Ovary (tissue), 9 donors: Measurements from ENCODE around the gene USP13. TPM values are rescaled to one million over a fixed set of nuclear protein-coding genes. Genes with fewer than 3 reads are reported as not detected.
"Not testable (repeated sequence)": the region's sequence is repeated elsewhere in the genome, so short reads cannot be mapped to it uniquely, and the experiment has no call there.

Source experiments
- DNase-seq, 5 donors: peaks; one replicate each; pipeline ENCODE4 v3.0.0-alpha.2; 2019 to 2020
- H3K27ac ChIP-seq, 2 donors: fragments of 200-600 bp; one replicate each; pipeline versions ENCODE4 v1.5.1 to v1.8.0; 2019 to 2022
- H3K27me3 ChIP-seq: fragments of 200-600 bp; one replicate; pipeline ENCODE4 v1.8.0; 2022
- H3K36me3 ChIP-seq: fragments of 200-600 bp; sonication (generic); one replicate; pipeline ENCODE4 v1.5.1; 2019
- H3K4me1 ChIP-seq: one replicate; pipeline ENCODE4 v1.8.1; 2013; ENCODE audit warnings: mild to moderate bottlenecking, moderate library complexity; ENCODE audit not compliant: insufficient read depth
- H3K4me3 ChIP-seq: fragments of 200-600 bp; sonication (generic); one replicate; pipeline ENCODE4 v1.5.1; 2017
- H3K9me3 ChIP-seq, 2 donors: fragments of 200-600 bp in 1 of 2; sonication (generic) in 1 of 2; one replicate each; pipeline versions ENCODE4 v1.5.1 to v1.8.1; 2013 to 2019; ENCODE audit warnings: mild to moderate bottlenecking in 1 of 2, moderate library complexity in 1 of 2
- EP300 ChIP-seq: sonication (generic); formaldehyde crosslinking; IDR thresholded peaks from one replicate; pipeline ENCODE4 v1.6.1; 2017; ENCODE audit warnings: antibody characterized with exemption
- POLR2A ChIP-seq: fragments of 450-650 bp; IDR thresholded peaks from one replicate; pipeline ENCODE4 v1.6.1; 2017; ENCODE audit warnings: antibody characterized with exemption, mild to moderate bottlenecking, moderate library complexity
- WGBS, 3 donors: extraction: QIAGEN DNeasy Blood & Tissue Kit in 1 of 3; methylation state at CpG; one replicate each; pipeline versions ENCODE4 v1.1.5 to v1.1.7; 2013 to 2017; 5-methylcytosine and 5-hydroxymethylcytosine counted together
- intact Hi-C, 4 donors: fragments of 100-400 bp; cut with DNase I; formaldehyde crosslinking; loops; one replicate each; pipeline versions ENCODE4 v1.11.0 to v1.15.1; 2022 to 2023
- polyA plus RNA-seq, 2 donors: library from polyadenylated mRNA; stranded (reverse); fragments of 200-250 nt in 1 of 2; fragments of 350-450 nt in 1 of 2; fragmentation: Illumina TruSeq in 1 of 2; extraction: RNeasy Lipid Tissue Mini Kit (QIAGEN cat#74804) in 1 of 2; gene quantifications; one replicate each; pipeline ENCODE4 v1.2.3, GENCODE V29; 2013 to 2014
- total RNA-seq, 7 donors: library from RNA; depleted of rRNA in 2 of 7; stranded (reverse); fragments of >200 nt in 2 of 7; fragmentation: NEBNext Ultra II Directional in 3 of 7; extraction: Animal tissue kit (Norgen Biotek cat#: 25700) in 3 of 7; gene quantifications; one replicate each; pipeline versions ENCODE4 v1.1.0 to v1.2.4, GENCODE V29; 2016 to 2023
- TF ChIP-seq, protein P1 (sequence below), 3 donors: fragments of 450-650 bp in 2 of 3; fragments of 200-600 bp in 1 of 3; IDR thresholded peaks; one replicate each; pipeline versions ENCODE4 v1.5.1 to v1.8.0; 2016 to 2022; ENCODE audit warnings: antibody characterized with exemption in 3 of 3, mild to moderate bottlenecking in 1 of 3
- donor health status: DM: no; HTN: no; CAD: no; lungs with moderate emphysema.
- donor health status: DM: no; HTN: no; CAD: no.
- donor health status: Bipolar disorder and iron deficiency.
- donor health status: DM: yes; HTN: yes; CAD: no.
- donor health status: DM: no; HTN: no; CAD: no.
- donor health status: DM: yes; HTN: yes; CAD: no.

Gene USP13
- total and polyA plus RNA-seq, 9 donors = 7.0 to 26.3 (median 19.4) TPM

DNA sequence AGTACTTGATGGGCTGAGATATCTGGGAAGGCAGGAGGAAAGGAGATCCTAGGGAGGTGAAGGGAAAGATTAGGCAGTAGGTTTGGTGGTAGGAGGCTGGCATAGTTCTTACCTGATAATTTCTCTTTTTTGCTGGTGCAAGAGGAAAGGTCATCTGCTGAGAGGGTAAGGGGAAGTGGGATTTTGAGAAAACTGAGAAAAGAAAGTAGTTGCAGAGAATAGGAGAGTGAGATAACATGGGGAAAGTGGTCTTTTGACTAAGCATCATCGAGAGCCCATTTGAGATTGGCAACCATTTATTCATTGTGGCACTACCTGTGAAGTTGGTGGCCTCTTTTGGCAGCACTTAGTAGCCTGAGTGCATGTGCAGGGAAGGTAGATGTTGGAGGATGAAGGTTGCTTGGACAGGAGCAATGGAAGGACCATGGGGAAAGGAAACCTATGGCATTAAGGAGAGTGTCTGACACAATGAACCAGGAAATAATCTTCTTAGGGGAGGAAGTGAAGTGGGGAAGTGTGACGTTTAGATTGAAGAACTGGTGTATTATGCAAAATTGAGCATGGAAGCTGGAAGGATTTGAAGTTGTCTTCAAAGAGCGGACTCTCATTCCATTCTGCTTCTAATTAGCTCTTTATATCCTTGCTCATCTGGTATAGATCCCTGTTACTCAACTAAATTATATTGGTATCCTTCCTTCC lies 21.9 kb upstream of the USP13 start:
- WGBS, 3 donors = 69 to 83% (median 81%) methylated on average over 3 of the region's 3 CpGs
- intact Hi-C loops = no loop called here
- Histone ChIP-seq H3K27me3 (no peaks in the 10 kb centered on the region), H3K4me3 (no peak overlapping the region), H3K4me1 (peaks cover 2% of the 10 kb centered on the region), H3K9me3 (no peaks in the 10 kb centered on the region), H3K27ac (no peak overlapping the region), H3K36me3 (no peaks in the 10 kb centered on the region)
- no peak for DNase-seq
- TF ChIP-seq EP300 (no peak), POLR2A (no peak)
- TF ChIP-seq, protein P1, sequence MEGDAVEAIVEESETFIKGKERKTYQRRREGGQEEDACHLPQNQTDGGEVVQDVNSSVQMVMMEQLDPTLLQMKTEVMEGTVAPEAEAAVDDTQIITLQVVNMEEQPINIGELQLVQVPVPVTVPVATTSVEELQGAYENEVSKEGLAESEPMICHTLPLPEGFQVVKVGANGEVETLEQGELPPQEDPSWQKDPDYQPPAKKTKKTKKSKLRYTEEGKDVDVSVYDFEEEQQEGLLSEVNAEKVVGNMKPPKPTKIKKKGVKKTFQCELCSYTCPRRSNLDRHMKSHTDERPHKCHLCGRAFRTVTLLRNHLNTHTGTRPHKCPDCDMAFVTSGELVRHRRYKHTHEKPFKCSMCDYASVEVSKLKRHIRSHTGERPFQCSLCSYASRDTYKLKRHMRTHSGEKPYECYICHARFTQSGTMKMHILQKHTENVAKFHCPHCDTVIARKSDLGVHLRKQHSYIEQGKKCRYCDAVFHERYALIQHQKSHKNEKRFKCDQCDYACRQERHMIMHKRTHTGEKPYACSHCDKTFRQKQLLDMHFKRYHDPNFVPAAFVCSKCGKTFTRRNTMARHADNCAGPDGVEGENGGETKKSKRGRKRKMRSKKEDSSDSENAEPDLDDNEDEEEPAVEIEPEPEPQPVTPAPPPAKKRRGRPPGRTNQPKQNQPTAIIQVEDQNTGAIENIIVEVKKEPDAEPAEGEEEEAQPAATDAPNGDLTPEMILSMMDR (IDR thresholded peaks at IDR 0.05) = no peak

DNA sequence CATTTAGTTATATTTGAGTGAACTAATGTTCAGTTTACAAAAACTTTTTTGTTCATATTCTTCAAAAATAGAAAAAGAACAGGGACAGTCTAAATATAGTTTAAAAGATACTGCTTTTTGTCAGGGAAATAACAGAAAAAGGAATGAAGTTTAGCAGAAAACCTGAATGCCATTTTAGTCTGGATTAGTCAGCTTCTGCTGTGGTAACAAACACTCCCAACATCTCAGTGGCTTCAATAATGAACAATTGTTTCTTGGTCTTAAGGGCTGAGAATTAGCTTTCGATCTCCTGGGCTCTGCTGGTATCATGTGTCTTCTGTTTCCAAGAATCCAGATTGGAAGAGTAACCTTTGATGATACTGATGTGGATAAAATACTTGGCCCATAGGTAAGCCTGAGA lies 12.4 kb upstream of the USP13 start:
- TF ChIP-seq, protein P1 (IDR thresholded peaks at IDR 0.05) = no peak
- TF ChIP-seq EP300 = no peak
- Histone ChIP-seq H3K27ac (no peak overlapping the region), H3K4me3 (no peak overlapping the region), H3K27me3 (no peaks in the 10 kb centered on the region), H3K36me3 (no peaks in the 10 kb centered on the region), H3K4me1 (no peaks in the 10 kb centered on the region), H3K9me3 (no peaks in the 10 kb centered on the region)
- intact Hi-C loops = no loop called here
- no peak for DNase-seq
- 87 to 98% (median 97%) methylated on average over 1 of the region's 1 CpG for WGBS, 3 donors

DNA sequence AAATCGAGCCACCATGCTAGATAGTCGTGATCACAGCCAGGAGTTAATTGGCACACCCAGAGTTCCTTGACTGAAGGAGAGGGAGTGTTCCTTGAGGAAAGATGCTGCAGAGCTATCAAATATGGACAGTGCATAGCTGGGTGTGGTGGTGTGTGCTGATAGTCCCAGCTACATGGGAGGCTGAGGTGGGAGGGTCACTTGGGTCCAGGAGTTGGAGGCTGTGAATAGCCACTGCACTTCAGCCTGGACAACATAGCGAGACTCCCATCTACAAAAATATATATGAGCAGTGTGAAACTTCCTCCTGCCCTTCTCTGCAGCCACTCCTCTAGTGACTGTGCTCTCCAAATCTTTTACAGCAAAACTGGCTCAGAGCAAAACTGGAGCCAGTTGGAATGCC lies 10.0 kb upstream of the USP13 start:
- intact Hi-C loops = no loop called here
- no peaks in the 10 kb centered on the region for H3K27me3 ChIP-seq
- H3K9me3 ChIP-seq = no peaks in the 10 kb centered on the region
- no peak for TF ChIP-seq EP300
- TF ChIP-seq, protein P1 (IDR thresholded peaks at IDR 0.05) = no peak
- TF ChIP-seq POLR2A = no peak
- DNase-seq = no peak
- no peaks in the 10 kb centered on the region for H3K4me1 ChIP-seq
- no peak overlapping the region for H3K4me3 ChIP-seq
- no peaks in the 10 kb centered on the region for H3K36me3 ChIP-seq
- 75 to 84% (median 80%) methylated on average over 3 of the region's 3 CpGs for WGBS, 3 donors
- no peak overlapping the region for H3K27ac ChIP-seq

DNA sequence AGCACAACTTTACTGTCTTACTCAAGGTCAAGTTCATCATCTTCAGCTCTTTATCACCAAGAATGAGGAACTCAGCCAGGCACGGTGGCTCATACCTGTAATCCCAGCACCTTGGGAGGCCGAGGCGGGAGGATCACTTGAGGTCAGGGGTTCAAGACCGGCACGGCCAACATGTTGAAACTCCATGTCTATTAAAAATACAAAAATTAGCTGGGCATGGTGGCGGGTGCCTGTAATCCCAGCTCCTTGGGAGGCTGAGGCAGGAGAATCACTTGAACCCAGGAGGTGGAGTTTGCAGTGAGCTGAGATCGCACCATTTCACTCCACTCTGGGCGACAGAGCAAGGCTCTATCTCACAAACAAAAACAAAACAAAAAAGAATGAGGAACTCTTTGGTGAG lies 9.0 kb upstream of the USP13 start:
- H3K36me3 ChIP-seq, DNase-seq, H3K27me3 ChIP-seq, H3K4me3 ChIP-seq, H3K27ac ChIP-seq, intact Hi-C loops, H3K9me3 ChIP-seq, H3K4me1 ChIP-seq: not testable (repeated sequence)
- 86 to 90% (median 89%) methylated on average over 8 of the region's 8 CpGs for WGBS, 3 donors

DNA sequence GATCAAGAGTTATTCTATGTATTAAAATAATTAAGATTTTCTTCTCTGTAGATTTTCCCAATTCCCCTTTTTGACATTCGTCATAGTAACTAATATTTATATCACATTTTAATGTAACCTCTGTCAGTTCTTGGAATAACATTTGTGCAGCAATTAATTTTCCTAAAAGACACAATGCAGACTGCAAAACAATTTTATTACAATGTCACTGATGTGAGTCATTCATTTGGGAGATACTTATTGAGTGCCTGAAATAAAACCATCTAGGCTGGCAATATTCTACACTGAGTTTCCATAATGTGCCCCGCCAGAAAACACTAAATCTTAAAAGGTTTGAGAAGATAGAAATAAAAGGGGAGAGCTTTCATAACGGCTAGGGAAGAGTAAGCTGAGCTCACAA lies 6.7 kb upstream of the USP13 start:
- Histone ChIP-seq H3K27ac (no peak overlapping the region), H3K27me3 (no peaks in the 10 kb centered on the region), H3K36me3 (no peaks in the 10 kb centered on the region), H3K4me1 (no peaks in the 10 kb centered on the region), H3K4me3 (no peak overlapping the region), H3K9me3 (no peaks in the 10 kb centered on the region)
- no peak for DNase-seq
- WGBS, 3 donors = 65 to 70% (median 69%) methylated on average over 3 of the region's 3 CpGs
- no peak for TF ChIP-seq EP300
- TF ChIP-seq, protein P1 (IDR thresholded peaks at IDR 0.05) = no peak
- intact Hi-C loops = no loop called here
